ENCODE results near the gene VAMP1. TPM values are rescaled to one million over a fixed set of nuclear protein-coding genes. Genes with fewer than 3 reads are reported as not detected.

The VAMP1 gene
- 32.9 and 34.5 TPM in 2 replicates for total RNA-seq

GRCh38 chr12:6470375-6471163 lies at the start of gene VAMP1:
TSS of gene VAMP1 (minus strand) at chr12:6470677. CDS start at chr12:6470531, 146 bp downstream.
- CTCF ChIA-PET = interaction anchor here (1.0 to 4.6 kb wide), 9 partner anchors 9 to 421 kb away, joined by 3 to 41 read pairs (median 4); partner anchors contain the start of gene MRPL51
- intact Hi-C loops (cut with micrococcal nuclease) = loop anchor here (1.0 to 5.0 kb wide), 8 partner anchors 8 to 193 kb away; partner anchors contain the start of genes GAPDH, IFFO1 and MRPL51

GRCh38 chr12:6520186-6520585 lies 49.7 kb upstream of the VAMP1 start:
- no peaks in the 10 kb centered on the region for H3K27me3 Mint-ChIP-seq

More at GRCh38 chr12:6470375-6471163, at the start of gene VAMP1:
- H3K4me3 Mint-ChIP-seq = peak within 1 kb of the TSS; percentile 92
- no peak for TF ChIP-seq CTCF (IDR thresholded peaks at IDR 0.05)
- H3K9me3 Mint-ChIP-seq = no peaks in the 10 kb centered on the region
- POLR2A ChIA-PET = interaction anchor here (0.6 to 4.2 kb wide), 33 partner anchors 10 to 1465 kb away, joined by 3 to 104 read pairs (median 5); partner anchors contain the start of genes CD27, CDCA3, COPS7A and GAPDH
- peaks cover 48% of the 10 kb centered on the region for H3K4me1 Mint-ChIP-seq
- peak; percentile 93 for ATAC-seq (ENCODE audit: low read depth)
- H3K36me3 Mint-ChIP-seq (ENCODE audit: low read depth) = peaks cover 26% of the 10 kb centered on the region
- peak within 1 kb of the TSS; percentile 94 for H3K27ac Mint-ChIP-seq
- DNase-seq = peak; percentile 96
- H3K27me3 Mint-ChIP-seq = no peaks in the 10 kb centered on the region

GRCh38 chr12:6508087-6508486 lies 37.6 kb upstream of the VAMP1 start:
- H3K27me3 Mint-ChIP-seq = no peaks in the 10 kb centered on the region
- no peaks in the 10 kb centered on the region for H3K9me3 Mint-ChIP-seq
- CTCF ChIA-PET = no interaction called here
- DNase-seq (no peak), ATAC-seq (ENCODE audit: low read depth) (no peak)
- intact Hi-C loops (cut with micrococcal nuclease) = no loop called here
- H3K4me1 Mint-ChIP-seq = no peaks in the 10 kb centered on the region
- POLR2A ChIA-PET = no interaction called here
- no peak for TF ChIP-seq CTCF (IDR thresholded peaks at IDR 0.05)
- peaks cover 36% of the 10 kb centered on the region for H3K36me3 Mint-ChIP-seq (ENCODE audit: low read depth)
- no peak overlapping the region for H3K27ac Mint-ChIP-seq
- no peak overlapping the region for H3K4me3 Mint-ChIP-seq

More at GRCh38 chr12:6520186-6520585, 49.7 kb upstream of the VAMP1 start:
- Mint-ChIP-seq H3K4me1 (no peaks in the 10 kb centered on the region), H3K27ac (no peak overlapping the region), H3K4me3 (no peak overlapping the region), H3K36me3 (ENCODE audit: low read depth) (peaks cover 81% of the 10 kb centered on the region), H3K9me3 (no peaks in the 10 kb centered on the region)
- ATAC-seq (ENCODE audit: low read depth) = no peak
- no peak for TF ChIP-seq CTCF (IDR thresholded peaks at IDR 0.05)
- intact Hi-C loops (cut with micrococcal nuclease) = no loop called here
- no peak for DNase-seq
- CTCF ChIA-PET = no interaction called here
- POLR2A ChIA-PET = no interaction called here

GRCh38 chr12:6507102-6507998 lies 36.9 kb upstream of the VAMP1 start:
- intact Hi-C loops (cut with micrococcal nuclease) = no loop called here
- peaks cover 30% of the 10 kb centered on the region for H3K36me3 Mint-ChIP-seq (ENCODE audit: low read depth)
- H3K9me3 Mint-ChIP-seq = no peaks in the 10 kb centered on the region
- POLR2A ChIA-PET = no interaction called here
- CTCF ChIA-PET = interaction anchor here (1.1 kb wide), 1 partner anchor 30 kb away, joined by 3 read pairs; no protein-coding TSS in a partner anchor
- TF ChIP-seq CTCF (IDR thresholded peaks at IDR 0.05) = no peak
- H3K4me1 Mint-ChIP-seq = no peaks in the 10 kb centered on the region
- ATAC-seq (ENCODE audit: low read depth) (no peak), DNase-seq (no peak)
- no peaks in the 10 kb centered on the region for H3K27me3 Mint-ChIP-seq
- H3K4me3 Mint-ChIP-seq = no peak overlapping the region
- H3K27ac Mint-ChIP-seq = no peak overlapping the region
